Central memory CD8-positive, alpha-beta T cell (primary cell): ENCODE measurements around the gene KCNN3.

Source experiments
- ATAC-seq: fragments of 150-1000 bp; cut with Tn5 transposase; replicated peaks from 2 replicates; pipeline ENCODE4 v1.10.0; 2022; ENCODE audit warnings: mild to moderate bottlenecking, moderate FRiP score, moderate number of reproducible peaks; ENCODE audit not compliant: poor library complexity, severe bottlenecking; ENCODE audit errors: extremely low read depth
- DNase-seq, 2 donors: peaks; one replicate each; pipeline ENCODE4 v3.0.0; 2021; ENCODE audit warnings: low spot score in 2 of 2
- H3K27ac Mint-ChIP-seq: one replicate; pipeline ENCODE4 v1.8.0; 2022; ENCODE audit warnings: low read depth, mild to moderate bottlenecking, moderate library complexity, mixed read lengths
- H3K27me3 Mint-ChIP-seq: one replicate; pipeline ENCODE4 v1.8.0; 2022; ENCODE audit warnings: mixed read lengths
- H3K36me3 Mint-ChIP-seq: one replicate; pipeline ENCODE4 v1.8.0; 2022; ENCODE audit warnings: mild to moderate bottlenecking, moderate library complexity, mixed read lengths; ENCODE audit not compliant: insufficient read depth
- H3K4me1 Mint-ChIP-seq: one replicate; pipeline ENCODE4 v1.8.0; 2022; ENCODE audit warnings: mixed read lengths
- H3K4me3 Mint-ChIP-seq: one replicate; pipeline ENCODE4 v1.8.0; 2022; ENCODE audit warnings: mild to moderate bottlenecking, moderate library complexity, mixed read lengths
- H3K9me3 Mint-ChIP-seq: one replicate; pipeline ENCODE4 v1.8.0; 2022; ENCODE audit warnings: mixed read lengths

Gene KCNN3

GRCh38 chr1:154755858-154756730 lies 114.0 kb downstream of the KCNN3 start:
- H3K4me1 Mint-ChIP-seq = peaks cover 18% of the 10 kb centered on the region
- DNase-seq (no peak), ATAC-seq (no peak)
- H3K9me3 Mint-ChIP-seq = no peaks in the 10 kb centered on the region
- H3K27me3 Mint-ChIP-seq = no peaks in the 10 kb centered on the region
- H3K27ac Mint-ChIP-seq = peak overlapping the region; percentile 81
- H3K4me3 Mint-ChIP-seq = no peak overlapping the region
- peaks cover 2% of the 10 kb centered on the region for H3K36me3 Mint-ChIP-seq

DNA sequence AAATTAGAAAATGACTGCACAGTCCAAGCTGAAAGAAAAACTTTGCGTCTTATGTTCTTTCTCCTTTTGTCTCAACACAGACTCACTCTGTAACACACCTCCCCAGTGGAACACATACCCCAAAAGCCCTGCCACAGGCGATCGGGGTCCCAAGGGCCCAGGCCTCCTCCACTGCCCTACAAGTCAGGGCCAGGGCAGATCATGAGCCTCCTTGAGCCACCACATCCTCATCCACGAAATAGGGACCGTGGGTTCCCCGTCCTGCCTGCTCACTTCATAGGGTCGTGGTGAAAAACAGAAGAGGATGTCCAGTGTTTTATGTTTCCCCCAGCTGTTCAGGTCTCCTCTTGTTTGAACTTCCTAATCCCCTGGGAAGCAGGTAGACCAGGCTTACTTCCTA lies 116.7 kb downstream of the KCNN3 start:
- H3K4me3 Mint-ChIP-seq = no peak overlapping the region
- DNase-seq = no peak
- H3K27ac Mint-ChIP-seq = no peak overlapping the region
- peaks cover 11% of the 10 kb centered on the region for H3K4me1 Mint-ChIP-seq
- no peak for ATAC-seq
- no peaks in the 10 kb centered on the region for H3K9me3 Mint-ChIP-seq
- H3K27me3 Mint-ChIP-seq = no peaks in the 10 kb centered on the region
- peaks cover 2% of the 10 kb centered on the region for H3K36me3 Mint-ChIP-seq

DNA sequence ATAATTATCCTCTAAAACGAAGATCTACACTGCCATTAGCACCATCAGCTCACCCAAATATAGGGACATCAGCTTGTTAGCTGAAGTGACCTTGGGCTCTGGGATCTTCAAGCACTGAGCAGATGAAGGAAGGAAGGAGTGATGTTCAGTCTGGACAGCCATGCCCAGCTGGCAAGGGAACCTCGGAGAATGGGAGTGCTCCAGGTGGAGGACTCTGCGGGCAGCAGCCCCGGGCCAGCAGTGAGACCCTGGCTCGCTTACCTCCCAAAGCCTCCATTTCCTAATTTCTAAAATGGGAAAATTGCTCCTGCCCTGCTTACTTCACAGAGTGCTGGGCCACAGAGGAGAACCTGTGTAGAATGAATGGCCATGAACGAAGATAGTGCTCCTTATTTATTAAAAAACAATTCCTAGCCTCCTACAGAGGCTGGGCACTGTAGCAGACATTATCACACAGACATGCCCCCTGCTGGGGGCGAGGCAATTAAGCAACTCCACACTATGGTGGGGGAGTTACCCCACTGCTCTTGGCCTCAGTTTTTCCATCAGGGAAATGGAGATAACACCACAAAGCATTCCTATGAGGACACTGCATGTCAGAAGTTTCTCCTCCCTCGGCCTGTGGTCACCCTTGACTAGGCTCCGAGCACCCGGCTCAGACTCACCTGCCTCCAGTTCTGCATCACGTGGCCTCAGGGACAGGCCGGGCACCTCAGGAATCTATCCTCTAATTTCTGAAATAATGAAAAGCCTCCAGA lies 117.6 kb downstream of the KCNN3 start:
- Mint-ChIP-seq H3K27me3 (no peaks in the 10 kb centered on the region), H3K36me3 (peaks cover 4% of the 10 kb centered on the region), H3K4me3 (no peak overlapping the region), H3K27ac (no peak overlapping the region), H3K4me1 (peaks cover 21% of the 10 kb centered on the region), H3K9me3 (no peaks in the 10 kb centered on the region)
- ATAC-seq = no peak
- DNase-seq = no peak

GRCh38 chr1:154751690-154752089 lies 118.4 kb downstream of the KCNN3 start:
- H3K36me3 Mint-ChIP-seq = peaks cover 2% of the 10 kb centered on the region
- no peaks in the 10 kb centered on the region for H3K27me3 Mint-ChIP-seq
- ATAC-seq = no peak
- no peak overlapping the region for H3K27ac Mint-ChIP-seq
- no peak for DNase-seq
- H3K4me3 Mint-ChIP-seq = no peak overlapping the region
- H3K4me1 Mint-ChIP-seq = peaks cover 29% of the 10 kb centered on the region
- no peaks in the 10 kb centered on the region for H3K9me3 Mint-ChIP-seq

DNA sequence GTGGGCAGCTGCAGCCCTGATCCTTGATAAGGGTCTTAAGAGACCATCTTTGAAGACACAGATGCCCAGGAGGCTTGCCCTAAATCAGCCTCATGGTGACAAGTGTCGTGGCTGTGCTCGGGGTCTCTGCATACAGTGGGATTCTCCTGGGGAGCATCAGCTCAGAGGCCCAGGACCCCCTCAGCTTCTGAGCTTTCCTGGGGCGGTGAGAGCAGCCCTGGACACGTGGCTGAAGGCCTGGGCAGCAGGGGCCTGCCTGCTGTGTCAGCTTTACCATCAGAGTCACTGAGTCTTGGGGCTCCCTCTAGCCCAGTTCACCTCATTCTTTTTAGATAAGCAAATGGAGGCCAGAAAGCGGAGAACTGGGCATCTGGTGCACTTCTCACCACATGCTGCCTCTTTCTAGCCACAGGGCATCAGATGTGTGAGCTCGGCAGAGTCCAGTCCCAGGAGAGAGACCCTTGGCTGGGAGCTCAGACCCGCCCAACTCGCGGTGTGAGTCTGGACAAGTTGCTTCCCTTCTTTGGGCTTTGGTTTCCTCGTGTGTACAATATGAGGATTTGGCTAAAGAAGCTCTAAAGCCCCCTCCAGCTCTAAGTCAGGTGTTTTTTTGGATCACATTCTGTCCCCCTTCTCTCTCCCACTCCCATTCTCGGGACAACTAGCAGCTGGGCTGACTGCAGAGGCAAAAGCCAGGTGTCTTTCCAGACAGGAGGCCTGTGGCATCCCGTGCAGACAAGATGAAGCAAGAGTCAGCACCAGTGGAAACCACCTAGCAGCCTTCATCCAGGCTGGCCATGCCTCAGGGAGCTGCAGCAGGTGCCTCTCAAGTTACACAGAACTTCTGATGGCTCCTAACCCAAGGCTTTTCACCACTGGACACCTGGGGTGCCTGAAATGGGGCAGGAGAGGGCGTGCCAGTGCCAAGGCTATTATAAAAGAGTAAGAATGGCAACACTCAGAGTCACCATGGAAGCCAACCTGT lies 119.1 kb downstream of the KCNN3 start:
- H3K27ac Mint-ChIP-seq = no peak overlapping the region
- H3K4me1 Mint-ChIP-seq = peaks cover 36% of the 10 kb centered on the region
- H3K4me3 Mint-ChIP-seq = no peak overlapping the region
- H3K9me3 Mint-ChIP-seq = no peaks in the 10 kb centered on the region
- H3K36me3 Mint-ChIP-seq = peaks cover 2% of the 10 kb centered on the region
- ATAC-seq = no peak
- no peaks in the 10 kb centered on the region for H3K27me3 Mint-ChIP-seq
- DNase-seq = no peak

DNA sequence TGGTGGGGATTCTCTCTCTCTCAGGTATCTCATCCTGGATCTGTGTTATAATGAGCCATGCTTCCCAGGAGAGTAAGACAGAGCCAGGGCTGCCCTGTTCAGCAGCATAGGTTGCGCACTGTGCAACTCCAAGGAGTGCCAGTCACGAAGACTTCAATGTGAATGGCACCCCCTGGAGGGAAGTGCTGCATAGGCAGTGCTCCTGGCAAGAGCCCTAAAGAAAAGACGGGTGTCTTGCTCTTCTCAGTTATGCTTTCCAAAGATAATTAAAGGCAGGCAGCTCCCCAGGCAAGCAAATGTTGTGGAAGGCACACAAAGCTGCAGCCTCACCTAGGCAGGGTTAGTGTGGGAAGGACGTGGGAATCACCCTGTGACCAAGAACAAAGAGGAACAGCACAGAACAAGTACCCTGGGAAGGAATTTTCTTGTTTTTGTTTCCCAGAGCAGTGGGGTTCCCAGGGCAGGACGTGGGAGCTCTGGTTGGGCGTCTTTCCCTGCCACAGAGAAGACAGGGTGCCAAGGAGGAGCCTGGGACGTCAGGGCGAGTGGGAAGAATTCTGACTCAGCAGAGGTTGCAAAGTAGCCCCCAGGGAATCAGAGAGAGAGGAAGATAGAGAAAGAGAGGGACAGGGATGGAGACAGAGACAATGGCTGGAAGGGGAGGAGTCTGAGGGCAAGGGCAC lies 120.9 kb downstream of the KCNN3 start:
- peaks cover 2% of the 10 kb centered on the region for H3K36me3 Mint-ChIP-seq
- H3K27ac Mint-ChIP-seq = no peak overlapping the region
- ATAC-seq (no peak), DNase-seq (no peak)
- H3K9me3 Mint-ChIP-seq = no peaks in the 10 kb centered on the region
- H3K27me3 Mint-ChIP-seq = no peaks in the 10 kb centered on the region
- no peak overlapping the region for H3K4me3 Mint-ChIP-seq
- peaks cover 44% of the 10 kb centered on the region for H3K4me1 Mint-ChIP-seq

DNA sequence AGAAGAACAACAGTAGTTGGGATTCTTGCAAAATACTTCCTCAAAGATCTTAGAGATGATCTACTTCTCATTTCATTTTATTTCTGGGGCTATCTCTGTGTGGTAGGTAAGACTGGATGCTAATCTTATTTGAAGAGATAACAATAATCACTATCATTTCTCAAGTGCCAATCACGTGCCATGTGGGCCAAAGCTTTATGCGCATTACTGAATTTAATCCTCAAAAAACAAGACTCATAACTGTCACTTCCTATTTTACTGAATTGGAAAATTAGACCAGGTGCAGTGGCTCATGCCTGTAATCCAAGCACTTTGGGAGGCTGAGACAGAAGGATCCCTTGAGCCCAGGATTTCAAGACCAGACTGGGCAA lies 121.7 kb downstream of the KCNN3 start:
- Mint-ChIP-seq H3K27ac (peak overlapping the region; percentile 92), H3K4me3 (peak overlapping the region; percentile 72), H3K9me3 (no peaks in the 10 kb centered on the region), H3K4me1 (peaks cover 44% of the 10 kb centered on the region), H3K36me3 (peaks cover 2% of the 10 kb centered on the region), H3K27me3 (no peaks in the 10 kb centered on the region)
- ATAC-seq = peak; percentile 8
- DNase-seq = no peak

DNA sequence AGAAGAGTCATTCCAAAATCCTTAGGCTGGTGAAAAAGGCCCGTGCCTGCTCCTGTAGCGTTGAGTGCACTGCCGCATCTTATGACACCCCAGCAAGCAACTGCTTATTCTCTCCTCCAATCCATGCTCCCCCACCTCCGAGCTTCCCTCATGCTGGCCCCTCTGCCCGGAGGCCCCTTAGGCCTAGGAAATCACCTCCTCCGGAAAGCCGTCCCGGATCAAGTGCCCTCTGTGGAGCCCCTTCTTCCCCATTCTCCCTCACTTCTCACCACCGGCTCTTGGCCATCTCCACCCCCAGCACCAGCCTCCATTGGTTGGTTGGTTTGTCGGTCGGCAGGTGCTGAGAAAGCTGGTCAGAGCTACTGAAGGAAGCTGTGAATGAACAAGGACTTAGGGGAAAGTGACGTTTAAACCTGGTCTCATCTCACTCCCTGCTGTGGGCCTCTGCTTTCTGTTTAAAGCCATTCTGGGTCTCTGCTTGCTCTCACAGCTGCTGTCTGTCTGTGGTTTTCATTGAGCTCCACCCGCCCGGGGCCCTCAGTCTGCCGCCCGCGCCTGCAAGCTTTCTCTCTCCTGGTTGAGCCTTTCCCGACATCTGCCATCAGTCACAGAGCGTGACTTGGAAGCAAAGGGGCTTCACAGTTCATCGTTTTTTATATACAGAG lies 122.2 kb downstream of the KCNN3 start:
- peak; percentile 91 for ATAC-seq
- H3K4me1 Mint-ChIP-seq = peaks cover 44% of the 10 kb centered on the region
- peaks cover 2% of the 10 kb centered on the region for H3K36me3 Mint-ChIP-seq
- peak overlapping the region; percentile 92 for H3K27ac Mint-ChIP-seq
- peak overlapping the region; percentile 72 for H3K4me3 Mint-ChIP-seq
- no peaks in the 10 kb centered on the region for H3K27me3 Mint-ChIP-seq
- H3K9me3 Mint-ChIP-seq = no peaks in the 10 kb centered on the region
- DNase-seq = peak in 1 of 2 donors; percentile 35

GRCh38 chr1:154747380-154747739 lies 122.7 kb downstream of the KCNN3 start:
- H3K27ac Mint-ChIP-seq = peak overlapping the region; percentile 92
- H3K4me3 Mint-ChIP-seq = peak overlapping the region; percentile 72
- peaks cover 2% of the 10 kb centered on the region for H3K36me3 Mint-ChIP-seq
- no peak for ATAC-seq
- no peak for DNase-seq
- H3K4me1 Mint-ChIP-seq = peaks cover 44% of the 10 kb centered on the region
- H3K9me3 Mint-ChIP-seq = no peaks in the 10 kb centered on the region
- H3K27me3 Mint-ChIP-seq = no peaks in the 10 kb centered on the region

DNA sequence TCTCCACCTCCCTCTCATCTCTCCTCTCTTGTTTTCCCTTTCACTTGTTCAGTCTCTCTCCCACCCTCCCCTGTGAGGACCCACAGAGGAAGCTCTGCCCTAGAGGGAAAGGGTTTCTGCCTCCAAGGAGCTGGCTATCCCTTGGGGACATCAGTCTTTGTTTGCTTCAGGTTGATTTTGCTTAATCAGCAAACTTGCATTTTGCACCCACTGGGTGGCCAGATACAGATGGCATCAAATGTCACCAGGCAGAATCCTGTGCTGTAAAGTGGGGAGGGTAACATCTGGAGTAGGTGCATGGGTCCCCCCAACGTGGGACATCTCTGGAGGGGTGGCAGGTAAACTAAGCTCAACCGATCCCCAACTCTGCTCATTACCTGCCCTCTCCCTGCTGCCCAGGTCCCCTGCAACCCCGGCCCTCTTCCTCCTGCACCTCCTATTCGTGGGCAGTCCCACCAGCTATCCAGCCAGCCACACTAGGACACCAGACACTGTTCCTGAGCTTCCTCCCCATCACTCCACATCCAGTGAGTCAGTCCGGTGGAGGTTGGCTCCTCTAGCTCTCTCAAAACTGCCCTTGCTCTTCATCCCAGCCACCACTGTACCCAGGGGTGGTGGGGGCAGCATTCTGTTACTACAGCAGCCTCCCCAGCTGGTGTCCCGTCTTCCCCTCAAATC lies 123.3 kb downstream of the KCNN3 start:
- H3K9me3 Mint-ChIP-seq = no peaks in the 10 kb centered on the region
- peaks cover 44% of the 10 kb centered on the region for H3K4me1 Mint-ChIP-seq
- H3K27ac Mint-ChIP-seq = peak overlapping the region; percentile 87
- peaks cover 2% of the 10 kb centered on the region for H3K36me3 Mint-ChIP-seq
- H3K4me3 Mint-ChIP-seq = peak overlapping the region; percentile 72
- ATAC-seq (no peak), DNase-seq (no peak)
- no peaks in the 10 kb centered on the region for H3K27me3 Mint-ChIP-seq

DNA sequence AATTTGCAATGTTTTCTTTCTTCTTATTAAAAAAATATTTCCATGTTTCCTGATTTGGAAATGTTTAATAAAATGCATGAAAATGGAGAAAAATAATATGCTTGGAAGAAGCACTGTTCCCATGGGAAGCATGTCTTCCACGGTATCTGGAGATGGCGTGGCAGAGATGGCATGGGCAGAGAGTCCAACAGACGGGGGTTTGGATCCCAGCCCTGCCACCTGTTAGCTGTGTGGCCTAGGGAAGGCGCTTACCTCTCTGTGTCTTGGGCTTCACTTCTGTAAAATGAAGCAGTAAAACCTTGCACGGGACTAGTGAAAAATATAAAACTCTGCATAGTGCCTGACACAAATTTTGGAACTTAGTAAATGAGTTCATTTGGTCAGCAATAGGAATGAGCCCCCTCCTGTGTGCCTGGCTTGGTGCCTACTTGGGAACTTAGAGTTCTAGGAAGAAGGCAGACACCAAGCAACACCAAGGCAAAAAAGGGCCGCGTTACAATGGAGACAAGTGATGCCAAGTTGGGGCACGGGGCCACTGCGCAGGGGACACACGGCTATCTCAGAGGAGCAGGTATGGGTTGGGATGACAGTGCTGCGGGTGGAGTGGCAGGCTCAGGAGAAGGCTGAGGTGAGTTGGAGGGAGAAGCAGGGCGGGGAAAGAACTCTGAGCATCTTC lies 124.2 kb downstream of the KCNN3 start:
- peak overlapping the region; percentile 73 for H3K4me3 Mint-ChIP-seq
- H3K4me1 Mint-ChIP-seq = peaks cover 44% of the 10 kb centered on the region
- H3K36me3 Mint-ChIP-seq = peaks cover 2% of the 10 kb centered on the region
- DNase-seq (no peak), ATAC-seq (no peak)
- no peaks in the 10 kb centered on the region for H3K9me3 Mint-ChIP-seq
- no peaks in the 10 kb centered on the region for H3K27me3 Mint-ChIP-seq
- H3K27ac Mint-ChIP-seq = peak overlapping the region; percentile 87
